NCI-H187 (cell line): ENCODE data around the gene GALNT11.

Experiments used
- DNase-seq, 2 experiments: peaks; one replicate each; lab custom pipeline; 2025; lab: John Stamatoyannopoulos, UW

Gene GALNT11

DNA sequence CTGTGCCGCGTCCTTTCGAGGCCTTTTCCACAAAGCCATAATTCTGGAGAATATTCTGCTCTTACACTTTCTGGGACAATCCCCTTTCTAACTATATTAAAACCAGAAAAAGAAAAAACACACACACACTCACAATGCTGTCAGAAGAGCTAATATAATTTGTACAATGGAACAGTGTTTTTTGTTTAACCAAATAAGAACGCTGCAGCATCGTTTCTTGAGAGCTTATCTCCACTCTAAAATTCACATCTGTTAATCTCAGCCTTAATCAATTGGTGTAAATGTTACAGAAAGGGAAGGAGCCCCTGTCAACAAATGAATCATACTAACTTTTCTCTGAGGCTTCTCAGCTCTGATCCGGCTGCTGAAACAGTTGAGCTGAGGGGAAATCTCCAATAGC lies 123.9 kb downstream of the GALNT11 start:
- DNase-seq, result no peak

DNA sequence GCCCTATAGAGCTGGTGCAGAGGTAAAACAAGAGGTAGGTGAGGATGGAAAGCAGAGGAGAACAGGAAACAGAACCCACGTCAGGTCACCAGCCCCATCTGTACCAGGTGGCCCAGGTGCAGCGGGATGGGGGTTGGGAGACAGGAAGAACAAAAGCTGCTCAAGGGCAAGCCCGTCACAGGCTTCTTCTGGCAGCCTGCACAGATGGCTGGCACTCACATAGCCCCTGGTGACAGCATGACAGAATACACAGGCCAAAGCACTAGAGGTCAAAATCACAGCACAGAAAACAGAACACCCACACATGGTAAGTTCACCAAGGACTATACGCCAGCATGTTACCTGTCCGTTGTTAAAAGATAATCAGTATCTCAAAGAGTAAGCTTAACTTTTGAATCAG lies 126.8 kb downstream of the GALNT11 start:
- DNase-seq, result no peak

- DNase-seq, result no peak
Observed at GRCh38 chr7:152158801-152159587, 133.5 kb downstream of the GALNT11 start.

GRCh38 chr7:152161171-152161570 lies 135.7 kb downstream of the GALNT11 start:
- DNase-seq, result no peak

DNA sequence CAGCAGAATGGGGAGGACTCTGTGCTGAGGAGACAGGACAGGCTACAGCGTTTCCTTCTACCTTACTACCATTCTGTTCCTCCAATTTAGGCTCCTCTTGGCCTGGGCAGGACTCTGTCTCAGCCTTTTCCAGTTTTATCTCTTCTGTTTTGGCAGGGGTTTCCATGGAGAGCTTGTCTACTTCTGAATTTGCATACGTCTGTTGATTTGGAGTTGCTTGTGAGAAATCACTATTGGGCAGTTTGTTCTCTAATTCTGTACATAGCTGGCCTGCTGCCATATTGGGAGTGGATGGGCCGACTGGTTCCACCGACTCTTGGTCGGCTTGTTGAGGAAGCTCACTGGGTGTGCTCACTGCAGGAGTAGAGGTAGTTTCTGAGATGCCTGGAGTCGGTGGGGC lies 136.8 kb downstream of the GALNT11 start:
- DNase-seq, result no peak
